OCI-LY3 (cell line): ENCODE measurements around the gene PLOD2.

ENCODE experiments used
- CTCF ChIP-seq: fragments of 200-600, 300-600 bp; sonication (generic); IDR thresholded peaks from 2 replicates; pipeline ENCODE4 v1.5.1; 2014; ENCODE audit warnings: antibody characterized with exemption, low read length, low read depth
- EZH2phosphoT487 ChIP-seq: fragments of 200-600 bp; shearing (Covaris generic); IDR thresholded peaks from 2 replicates; pipeline ENCODE4 v1.6.1; 2018; ENCODE audit warnings: antibody characterized with exemption, mixed run types, low read depth

GRCh38 chr3:146128179-146128578 lies 32.8 kb downstream of the PLOD2 start:
- TF ChIP-seq CTCF (no peak), EZH2phosphoT487 (no peak)
